HG02943 (cell line): ENCODE data around the gene STK25.

ENCODE experiments used
- ATAC-seq: cut with Tn5 transposase; IDR thresholded peaks from one replicate; pipeline ENCODE4 v1.9.1; 2021; ENCODE audit warnings: mild to moderate bottlenecking, low read depth, moderate library complexity; ENCODE audit not compliant: unreplicated experiment

The STK25 gene

GRCh38 chr2:241496003-241496707, 12.2 kb downstream of the STK25 start:
- ATAC-seq, result no peak

- ATAC-seq, result no peak
Observed at GRCh38 chr2:241495172-241496002, 13.0 kb downstream of the STK25 start.

GRCh38 chr2:241494311-241494908, 14.0 kb downstream of the STK25 start:
- ATAC-seq, result no peak

- no peak for ATAC-seq
Observed at GRCh38 chr2:241493092-241493491, 15.3 kb downstream of the STK25 start.

- no peak for ATAC-seq
Observed at GRCh38 chr2:241492174-241492565, 16.2 kb downstream of the STK25 start.

- ATAC-seq, result no peak
Observed at GRCh38 chr2:241491549-241492173, 16.7 kb downstream of the STK25 start.

GRCh38 chr2:241490825-241491506, 17.4 kb downstream of the STK25 start:
- no peak for ATAC-seq

GRCh38 chr2:241489733-241490680, 18.4 kb downstream of the STK25 start:
- ATAC-seq, result no peak

- no peak for ATAC-seq
Observed at GRCh38 chr2:241489088-241489487, 19.3 kb downstream of the STK25 start.

- no peak for ATAC-seq
Observed at GRCh38 chr2:241485172-241485911, 23.0 kb downstream of the STK25 start.

- ATAC-seq, result no peak
Observed at GRCh38 chr2:241483305-241483704, 25.1 kb downstream of the STK25 start.

- ATAC-seq, result no peak
Observed at GRCh38 chr2:241482126-241482955, 26.0 kb downstream of the STK25 start.

- no peak for ATAC-seq
Observed at GRCh38 chr2:241481687-241482086, 26.7 kb downstream of the STK25 start.

- ATAC-seq, result no peak
Observed at GRCh38 chr2:241479026-241479898, 29.1 kb downstream of the STK25 start.

- no peak for ATAC-seq
Observed at GRCh38 chr2:241478166-241478565, 30.2 kb downstream of the STK25 start.

GRCh38 chr2:241475267-241475666, 33.1 kb downstream of the STK25 start:
- ATAC-seq, result no peak

- no peak for ATAC-seq
Observed at GRCh38 chr2:241473399-241473798, 35.0 kb downstream of the STK25 start.
